HG02943 (cell line): ENCODE data around the gene RNH1.

Experiments
- ATAC-seq: cut with Tn5 transposase; IDR thresholded peaks from one replicate; pipeline ENCODE4 v1.9.1; 2021; ENCODE audit warnings: mild to moderate bottlenecking, low read depth, moderate library complexity; ENCODE audit not compliant: unreplicated experiment

RNH1 gene

GRCh38 chr11:461626-462025, 45.4 kb downstream of the RNH1 start:
- no peak for ATAC-seq

DNA sequence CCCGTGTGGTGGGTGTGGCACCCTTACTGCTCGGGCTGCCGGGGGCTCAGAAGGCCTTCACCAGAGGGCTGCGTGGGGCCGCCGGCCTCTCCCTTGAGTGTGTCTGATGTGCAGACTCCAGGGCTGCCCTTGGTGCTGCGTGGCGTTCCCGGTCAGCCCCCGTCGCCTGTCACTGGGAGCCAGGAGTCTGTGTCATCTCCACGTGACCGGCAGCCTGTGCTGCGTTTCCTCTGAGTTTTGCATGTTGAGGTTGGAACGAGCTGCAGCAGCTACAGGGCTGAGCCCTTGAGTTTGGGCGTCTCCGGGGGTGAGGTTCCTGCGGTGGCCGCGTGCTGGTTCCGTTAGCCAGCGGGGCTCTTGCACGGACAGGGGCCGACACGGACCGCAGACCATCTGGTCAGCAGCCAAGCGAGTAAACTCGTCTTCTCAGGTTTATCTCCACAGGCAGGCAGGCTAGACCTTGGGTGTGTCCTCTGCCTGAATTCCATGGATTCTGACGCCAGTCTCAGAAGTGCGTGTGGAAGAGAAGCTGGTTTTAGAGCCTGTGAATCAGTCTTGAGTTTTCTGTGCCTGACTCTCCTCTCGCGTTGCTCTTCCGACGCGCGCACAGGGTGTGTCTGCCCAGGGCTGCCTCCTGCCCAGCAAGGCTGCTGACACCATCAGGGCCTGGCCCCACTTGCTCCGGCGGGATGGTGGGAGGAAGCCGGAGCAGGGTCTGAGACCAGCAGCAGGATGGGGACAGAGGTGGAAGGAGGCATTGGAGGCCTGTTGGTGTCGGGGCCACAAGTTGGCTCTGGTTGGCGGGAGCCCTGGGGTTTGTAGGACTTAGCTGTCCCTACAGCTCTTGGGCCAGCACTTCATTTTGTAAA, 46.5 kb downstream of the RNH1 start:
- no peak for ATAC-seq

DNA sequence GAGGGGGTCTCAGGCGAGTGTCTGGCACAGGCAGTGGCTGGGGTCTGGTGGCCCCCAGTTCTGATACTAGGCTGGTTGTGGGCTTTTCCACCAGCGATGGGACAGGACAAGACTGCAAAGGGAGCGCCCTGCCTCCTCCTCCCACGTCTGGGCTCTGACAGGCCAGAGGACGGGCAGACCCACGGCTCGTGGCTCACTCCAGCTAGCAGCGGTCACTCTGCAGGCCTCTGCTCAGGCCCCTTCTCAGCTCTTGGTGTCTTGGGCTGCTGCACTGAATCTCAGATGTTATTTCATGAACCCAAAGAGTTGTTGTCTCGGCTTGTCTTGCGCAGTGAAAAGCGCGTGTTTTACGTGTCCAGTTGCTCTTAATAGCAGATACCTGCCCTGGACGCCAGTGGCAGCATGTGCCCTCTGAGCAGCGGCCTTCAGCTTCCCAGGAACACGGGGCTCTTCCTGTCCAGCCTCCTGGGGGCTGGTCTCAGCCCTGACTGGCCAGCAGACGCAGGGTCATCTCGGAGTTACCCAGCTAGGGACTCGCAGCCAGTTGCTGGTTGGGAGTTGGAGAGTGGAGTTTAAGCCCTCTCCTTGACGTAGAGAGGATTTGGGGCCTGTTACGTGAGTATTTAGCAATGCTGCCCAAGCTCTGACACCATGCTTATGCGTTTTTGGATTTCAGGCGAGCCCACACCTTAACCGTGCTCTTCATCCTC, 47.4 kb downstream of the RNH1 start:
- ATAC-seq, result no peak

GRCh38 chr11:457111-457760, 49.8 kb downstream of the RNH1 start:
- ATAC-seq, result no peak

- no peak for ATAC-seq
Measured at GRCh38 chr11:456533-456932, 50.5 kb downstream of the RNH1 start.

GRCh38 chr11:455566-456147, 51.4 kb downstream of the RNH1 start:
- no peak for ATAC-seq

DNA sequence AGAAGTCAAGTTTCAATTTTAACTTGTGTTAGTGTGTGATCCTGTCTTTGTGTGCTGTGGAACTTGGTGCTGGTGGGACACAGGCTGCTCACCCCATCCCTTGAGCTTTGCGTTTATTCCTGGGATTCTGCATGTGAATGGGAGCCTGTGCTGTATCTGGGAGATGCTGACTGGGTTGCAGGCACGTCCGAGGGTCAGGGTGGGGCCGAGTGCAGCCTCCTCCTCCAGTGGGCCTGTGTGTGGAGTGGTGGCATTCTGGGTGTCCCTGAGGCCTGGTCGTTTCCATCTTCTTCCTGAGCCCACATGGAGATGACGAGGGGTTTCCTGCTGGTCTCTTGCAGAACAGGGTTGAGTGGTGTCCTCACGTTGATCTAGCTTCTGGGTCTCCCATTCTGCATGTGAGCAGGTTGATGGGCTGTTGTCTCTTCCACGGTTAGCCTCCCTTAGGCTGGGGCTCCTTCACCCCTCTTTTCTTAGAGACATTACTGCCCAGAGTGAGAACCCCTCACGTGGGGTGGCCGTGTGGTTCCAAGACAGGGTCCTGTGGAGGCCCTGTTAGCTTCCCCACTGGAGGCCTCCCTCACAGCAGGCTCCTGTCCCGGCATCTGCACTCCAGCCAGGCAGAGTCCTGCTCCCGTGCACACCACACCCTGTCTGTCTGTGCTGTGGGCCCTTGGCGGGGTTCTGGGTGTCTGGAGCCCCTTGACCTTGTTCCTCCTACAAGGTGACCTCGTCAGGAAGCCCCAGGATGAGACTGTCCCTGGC, 52.1 kb downstream of the RNH1 start:
- no peak for ATAC-seq

DNA sequence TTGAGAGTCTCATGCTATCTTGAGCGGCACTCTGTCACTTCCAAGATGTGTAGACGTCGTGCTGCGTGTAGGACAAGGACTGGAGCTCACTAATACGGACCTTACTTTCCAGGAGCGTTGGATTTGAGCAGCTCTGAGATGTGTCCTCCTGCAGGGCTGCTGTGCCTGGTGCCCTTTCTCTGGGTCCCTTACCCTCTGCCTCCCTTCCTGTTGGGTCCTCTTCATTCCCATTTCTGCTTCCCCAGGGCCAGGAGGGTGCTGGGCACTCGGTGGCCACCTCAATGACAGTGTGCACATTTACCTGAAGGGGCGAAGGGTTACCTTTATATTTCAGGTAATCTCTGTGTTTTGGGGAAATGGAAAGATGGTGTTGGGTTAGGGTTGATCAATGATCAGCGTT, 53.0 kb downstream of the RNH1 start:
- no peak for ATAC-seq

- no peak for ATAC-seq
Measured at GRCh38 chr11:453564-453963, 53.5 kb downstream of the RNH1 start.

DNA sequence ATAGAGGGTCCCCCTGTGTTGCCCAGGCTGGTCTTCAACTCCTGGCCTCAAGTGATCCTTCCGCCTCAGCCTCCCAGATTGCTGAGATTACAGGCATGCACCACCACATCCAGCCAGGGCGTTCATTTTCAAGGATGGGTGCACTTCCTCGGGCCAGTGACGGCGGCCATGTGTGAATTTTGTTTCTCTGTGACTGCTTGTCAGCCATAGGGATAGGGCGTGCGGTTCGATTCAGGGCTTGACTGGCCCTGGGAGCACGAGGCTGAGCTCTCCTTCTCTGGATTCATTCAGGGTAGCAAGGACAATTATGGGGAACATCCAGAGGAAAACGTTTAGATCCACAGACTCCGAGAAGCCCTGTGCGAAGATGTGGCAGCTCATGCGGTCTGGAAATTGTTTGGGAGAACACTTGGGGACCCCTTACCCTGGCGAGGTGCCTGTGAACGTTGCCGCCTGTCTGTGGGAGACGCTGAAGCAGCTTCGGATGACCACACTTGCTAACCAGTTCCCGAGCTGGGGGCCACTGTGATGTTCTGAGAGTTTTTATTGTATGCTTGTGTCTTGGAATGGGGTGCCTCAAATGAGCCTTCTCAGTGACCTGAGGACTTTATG, 54.0 kb downstream of the RNH1 start:
- ATAC-seq, result no peak

DNA sequence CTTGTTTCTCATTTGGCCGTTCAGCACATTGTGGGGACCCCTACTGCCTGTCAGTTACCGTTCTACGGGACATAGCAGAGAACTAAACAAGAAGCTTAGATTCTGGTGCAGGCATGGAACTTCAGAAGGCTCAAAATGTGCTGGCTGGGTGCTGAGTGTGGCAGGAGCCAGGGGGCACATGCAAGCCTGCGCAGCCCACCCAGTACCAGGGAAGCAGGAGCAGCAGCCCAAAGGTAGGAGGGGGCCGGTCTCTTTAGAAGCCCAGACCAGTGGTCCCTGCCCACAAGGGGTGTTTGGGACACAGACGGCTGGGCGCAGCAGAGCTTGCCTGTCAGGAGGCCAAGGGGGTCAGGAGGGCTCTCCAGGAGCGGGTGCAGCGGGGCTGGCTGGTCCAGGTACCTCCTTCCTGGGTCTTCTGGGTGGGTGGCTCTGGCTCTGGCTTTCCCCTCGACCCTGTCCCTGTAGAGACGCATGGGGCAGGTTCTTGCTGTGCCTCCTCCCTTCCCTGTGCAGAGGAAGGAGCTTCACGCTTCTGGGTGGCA, 54.8 kb downstream of the RNH1 start:
- ATAC-seq, result no peak

DNA sequence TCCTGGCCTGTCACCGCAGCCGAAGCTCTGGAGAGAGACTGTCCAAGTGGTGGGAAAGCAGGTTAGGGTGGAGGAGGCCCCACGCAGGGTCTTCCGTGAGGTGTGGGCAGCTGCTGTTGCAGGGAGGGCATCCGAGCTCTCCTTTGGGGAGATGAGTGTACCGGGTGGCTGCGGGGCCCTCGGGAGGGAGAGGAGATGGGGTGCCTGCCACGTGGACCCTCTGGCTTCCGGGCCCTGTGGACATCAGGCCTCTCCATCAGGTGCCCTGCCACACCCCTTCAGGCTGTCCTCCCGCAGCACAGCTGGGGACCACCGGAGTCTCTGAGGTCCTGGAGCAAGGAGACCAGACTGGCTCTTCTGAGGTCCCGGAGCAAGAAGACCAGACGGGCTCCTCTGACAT, 55.3 kb downstream of the RNH1 start:
- ATAC-seq, result no peak

- peak; percentile 16 for ATAC-seq
Measured at GRCh38 chr11:450809-451451, 56.1 kb downstream of the RNH1 start.

DNA sequence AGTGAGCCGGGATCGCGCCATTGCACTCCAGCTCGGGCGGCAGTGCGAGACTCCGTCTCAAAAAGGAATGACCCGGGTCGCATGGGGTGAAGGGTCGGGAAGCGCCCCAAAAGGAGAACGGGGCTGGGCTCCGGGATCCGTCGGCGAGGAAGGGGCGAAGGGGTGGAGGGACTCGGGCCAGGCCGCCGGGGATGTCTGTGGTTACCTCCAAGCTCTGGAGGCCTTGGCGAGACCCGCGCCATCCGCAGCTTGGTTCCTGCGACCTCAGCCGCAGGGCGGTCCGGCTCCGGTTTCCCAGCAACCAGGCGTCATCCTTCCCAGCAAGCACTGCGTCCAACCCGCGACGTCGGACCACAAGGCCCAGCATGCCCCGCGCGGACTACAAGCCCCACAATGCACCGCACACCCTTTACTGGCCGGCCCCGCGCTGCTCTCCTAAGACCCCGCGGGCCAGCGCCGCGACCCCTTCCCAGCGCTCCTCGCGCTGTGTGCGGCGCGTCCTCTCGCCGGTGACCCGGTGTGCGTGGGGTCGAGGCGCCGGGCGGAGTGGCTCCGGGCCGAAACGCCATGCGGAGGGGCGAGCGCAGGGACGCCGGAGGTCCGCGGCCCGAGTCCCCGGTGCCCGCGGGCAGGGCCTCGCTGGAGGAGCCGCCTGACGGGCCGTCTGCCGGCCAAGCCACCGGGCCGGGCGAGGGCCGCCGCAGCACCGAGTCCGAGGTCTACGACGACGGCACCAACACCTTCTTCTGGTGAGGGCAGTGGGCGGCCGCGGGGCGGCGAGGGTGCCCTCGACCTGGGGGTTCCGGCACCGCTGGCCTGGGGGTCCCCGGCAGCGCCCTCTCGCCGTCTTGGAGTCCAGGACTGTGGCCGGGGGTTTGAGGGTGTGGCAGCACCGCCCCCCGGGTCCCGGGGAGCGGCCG, 56.9 kb downstream of the RNH1 start, which contains the start of gene PTDSS2:
PTDSS2 (plus strand) TSS at position 391 of the 920 bp plus-strand sequence; CDS start at position 568, 177 bp downstream.
- peak; percentile 75 for ATAC-seq

DNA sequence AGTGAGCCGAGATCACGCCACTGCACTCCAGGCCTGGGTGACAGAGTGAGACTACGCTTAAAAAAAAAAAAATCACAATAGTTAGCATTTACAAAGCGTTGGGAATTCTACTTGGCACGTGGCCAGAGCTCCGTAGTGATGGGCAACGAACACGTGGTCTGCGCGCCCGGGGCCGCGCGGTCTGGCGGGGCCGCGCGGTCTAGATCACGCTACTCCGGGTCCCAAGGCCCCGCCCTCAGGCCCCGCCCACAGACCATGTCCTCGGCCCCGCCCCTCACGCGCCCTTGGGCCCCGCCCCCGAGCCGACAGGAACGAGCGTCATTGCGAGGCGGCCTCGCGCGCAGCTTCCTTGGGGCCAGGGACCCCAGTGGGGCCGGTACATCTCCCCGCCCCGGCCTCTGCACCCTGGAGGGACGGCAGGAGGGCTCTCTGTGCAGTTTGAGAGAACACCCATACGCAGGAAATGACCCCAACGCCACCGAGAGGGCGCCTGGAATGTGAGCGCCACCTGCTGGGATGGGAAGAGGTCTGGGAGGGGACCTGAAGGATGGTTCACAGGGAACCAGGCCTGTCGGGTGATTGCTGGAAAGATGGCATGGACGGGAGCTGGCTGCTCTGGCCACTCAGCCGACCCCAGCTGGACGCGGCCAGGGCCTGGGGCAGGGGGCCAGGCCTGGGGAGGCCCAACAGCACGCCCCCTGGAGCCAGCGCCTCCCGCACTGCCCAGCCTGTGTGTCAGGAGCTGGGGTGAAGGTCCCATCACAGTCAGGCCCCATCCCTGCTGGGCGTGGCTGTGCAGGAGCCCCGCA, 58.9 kb downstream of the RNH1 start:
- peak; percentile 39 for ATAC-seq

DNA sequence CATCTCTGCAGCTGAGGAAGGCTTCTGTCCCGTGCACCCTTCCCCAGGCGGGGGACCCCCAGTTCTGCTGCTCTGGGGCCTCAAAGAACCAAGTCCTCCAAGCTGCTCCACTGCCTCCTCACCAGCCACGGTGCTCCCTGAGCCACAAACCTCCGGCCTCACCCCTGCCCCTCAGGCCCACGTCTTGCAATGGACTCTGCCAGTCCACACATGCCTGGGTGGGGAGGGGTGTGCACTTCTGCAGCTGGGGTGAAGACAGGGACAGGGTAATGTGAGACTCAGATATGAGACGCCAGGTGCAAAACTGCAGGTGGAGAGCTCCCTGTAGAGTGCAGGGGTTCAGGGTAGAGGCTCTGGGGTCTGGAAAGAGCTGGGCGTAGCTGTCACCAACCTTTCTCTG, 60.2 kb downstream of the RNH1 start:
- no peak for ATAC-seq
